Lower leg skin (tissue), 3 donors: ENCODE data around the gene PMEPA1.

Experiments
- CTCF ChIP-seq, 3 donors: fragments of 450-650 bp; IDR thresholded peaks; one replicate each; pipeline ENCODE4 v1.5.1; 2016; ENCODE audit warnings: antibody characterized with exemption in 3 of 3, mild to moderate bottlenecking in 3 of 3, moderate library complexity in 2 of 3
- POLR2A ChIP-seq, 2 donors: fragments of 450-650 bp; IDR thresholded peaks; one replicate each; pipeline ENCODE4 v1.6.1; 2016 to 2017; ENCODE audit warnings: antibody characterized with exemption in 2 of 2, mild to moderate bottlenecking in 1 of 2, moderate library complexity in 1 of 2

- no peak for TF ChIP-seq CTCF (IDR thresholded peaks at IDR 0.05)
- no peak for TF ChIP-seq POLR2A (IDR thresholded peaks at IDR 0.05)
Measured at GRCh38 chr20:57647006-57647932, 62.5 kb downstream of the PMEPA1 start.
